ENCODE data around the gene MAP1LC3C. TPM values are rescaled to one million over a fixed set of nuclear protein-coding genes. Genes with fewer than 3 reads are reported as not detected.

MAP1LC3C gene
- total and polyA plus RNA-seq, 9 of the 15 experiments (the other 6 are each of a cell fraction or from before 2014, with no cell fraction given) = not detected

DNA sequence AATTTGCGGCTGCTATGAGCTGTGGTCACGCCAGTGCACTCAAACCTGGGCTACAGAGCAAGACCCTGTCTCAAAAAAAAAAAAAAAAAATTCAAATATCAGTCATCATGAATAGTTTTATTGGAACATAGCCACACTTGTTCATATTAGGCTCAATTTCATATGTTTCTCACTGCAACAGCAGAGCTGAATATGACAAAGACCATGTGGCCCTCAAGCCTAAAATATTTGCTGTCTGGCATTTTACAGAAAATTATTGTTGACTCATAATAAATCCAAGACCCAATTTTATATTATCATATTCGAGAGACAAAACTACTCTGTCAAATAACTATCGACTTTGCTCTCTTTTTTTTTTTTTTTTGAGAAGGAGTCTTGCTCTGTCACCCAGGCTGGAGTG is 30.3 kb downstream of the MAP1LC3C start (continued):
- TF ChIP-seq MNT (conservative IDR thresholded peaks at IDR 0.05) (no peak), ZNF561 (CRISPR knock-in tag; conservative IDR thresholded peaks at IDR 0.05) (no peak), KDM5B (IDR thresholded peaks at IDR 0.05; ENCODE audit: insufficient replicate concordance, low read depth, low read length) (no peak), RBBP5 (IDR thresholded peaks at IDR 0.05; ENCODE audit: borderline replicate concordance, insufficient read depth, low read length, poor library complexity, severe bottlenecking) (no peak), PRDM10 (IDR thresholded peaks at IDR 0.05; ENCODE audit: partially characterized antibody) (no peak), SNRNP70 (optimal IDR thresholded peaks at IDR 0.05; ENCODE audit: low read depth, low read length) (no peak), NFE2 (IDR thresholded peaks at IDR 0.05; ENCODE audit: low read depth) (no peak)
- TF ChIP-seq, protein P1, sequence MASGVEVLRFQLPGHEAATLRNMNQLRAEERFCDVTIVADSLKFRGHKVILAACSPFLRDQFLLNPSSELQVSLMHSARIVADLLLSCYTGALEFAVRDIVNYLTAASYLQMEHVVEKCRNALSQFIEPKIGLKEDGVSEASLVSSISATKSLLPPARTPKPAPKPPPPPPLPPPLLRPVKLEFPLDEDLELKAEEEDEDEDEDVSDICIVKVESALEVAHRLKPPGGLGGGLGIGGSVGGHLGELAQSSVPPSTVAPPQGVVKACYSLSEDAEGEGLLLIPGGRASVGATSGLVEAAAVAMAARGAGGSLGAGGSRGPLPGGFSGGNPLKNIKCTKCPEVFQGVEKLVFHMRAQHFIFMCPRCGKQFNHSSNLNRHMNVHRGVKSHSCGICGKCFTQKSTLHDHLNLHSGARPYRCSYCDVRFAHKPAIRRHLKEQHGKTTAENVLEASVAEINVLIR (CRISPR knock-in tag; IDR thresholded peaks at IDR 0.05) = no peak
